ENCODE data around the gene VPS35L.
"Not testable (repeated sequence)": the region's sequence is repeated elsewhere in the genome, so short reads cannot be mapped to it uniquely, and the experiment has no call there.

Gene VPS35L

DNA sequence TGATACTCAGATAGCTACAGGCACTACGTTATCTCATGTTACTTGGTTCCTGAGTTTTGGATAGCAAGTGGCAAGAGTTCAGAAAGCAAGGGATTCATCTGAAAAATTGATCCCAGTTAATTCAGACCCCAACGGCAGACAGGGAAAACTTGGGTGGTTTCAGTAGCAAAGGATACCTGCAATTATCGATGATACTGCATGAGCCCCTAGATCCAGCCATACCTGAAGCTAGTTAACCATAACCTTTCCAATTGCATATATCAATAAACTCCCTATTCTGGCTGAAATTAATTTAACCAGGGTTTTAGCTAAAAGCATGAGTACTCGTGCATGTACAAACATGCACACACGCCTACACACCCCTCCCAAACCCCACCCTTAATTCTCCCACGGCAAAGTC is 158.2 kb downstream of the VPS35L start:
- DNase-seq = no peak

DNA sequence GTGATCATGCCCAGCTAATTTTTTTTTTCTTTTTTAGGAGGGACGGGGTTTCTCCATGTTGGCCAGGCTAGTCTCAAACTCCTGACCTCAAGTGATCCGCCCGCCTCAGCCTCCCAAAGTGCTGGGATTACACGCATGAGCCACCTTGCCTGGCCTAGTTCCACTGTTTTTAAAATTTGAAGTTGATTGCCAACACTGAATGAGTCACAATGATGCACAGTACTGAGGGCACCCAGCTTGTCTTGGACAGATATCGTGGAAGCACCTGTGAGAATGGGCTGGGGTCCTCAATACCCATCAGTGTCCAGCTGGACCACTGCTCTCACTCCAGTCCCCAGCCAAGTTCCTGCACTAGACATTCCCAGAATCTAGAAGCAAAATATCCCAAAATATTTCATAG is 160.1 kb downstream of the VPS35L start:
- DNase-seq = no peak

DNA sequence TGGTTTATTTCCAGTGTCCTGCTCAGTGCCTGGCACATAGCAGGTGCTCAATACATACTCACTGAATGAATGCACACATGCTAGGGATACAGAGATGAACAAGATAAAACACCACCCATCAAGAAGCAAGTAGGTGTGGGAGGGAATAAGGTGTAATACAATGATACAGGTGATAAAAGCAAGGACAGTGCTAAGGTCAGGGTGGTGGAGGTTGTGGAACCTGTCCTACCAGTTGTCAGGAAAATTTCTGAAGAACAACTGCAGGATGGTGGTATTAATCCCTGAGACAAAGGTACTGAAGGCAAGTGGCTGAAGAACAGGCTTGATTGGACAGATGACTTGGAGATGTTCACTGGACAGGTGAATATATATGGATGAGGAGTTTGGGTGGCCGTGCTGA is 160.7 kb downstream of the VPS35L start:
- DNase-seq = no peak

DNA sequence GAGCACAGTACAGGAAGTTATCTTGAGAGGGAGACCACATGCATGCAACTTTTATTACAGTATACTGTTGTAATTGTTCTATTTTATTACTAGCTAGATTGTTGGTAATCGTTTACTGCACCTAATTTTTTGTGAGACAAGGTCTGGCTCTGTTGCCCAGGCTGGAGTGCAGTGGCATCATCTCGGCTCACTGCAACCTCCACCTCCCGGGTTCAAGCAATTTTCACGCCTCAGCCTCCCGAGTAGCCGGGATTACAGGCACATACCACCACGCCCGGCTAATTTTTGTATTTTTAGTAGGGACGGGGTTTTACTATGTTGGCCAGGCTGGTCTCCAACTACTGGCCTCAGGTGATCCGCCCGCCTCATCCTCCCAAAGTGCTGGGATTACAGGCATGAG is 161.2 kb downstream of the VPS35L start:
- not testable (repeated sequence) for DNase-seq

DNA sequence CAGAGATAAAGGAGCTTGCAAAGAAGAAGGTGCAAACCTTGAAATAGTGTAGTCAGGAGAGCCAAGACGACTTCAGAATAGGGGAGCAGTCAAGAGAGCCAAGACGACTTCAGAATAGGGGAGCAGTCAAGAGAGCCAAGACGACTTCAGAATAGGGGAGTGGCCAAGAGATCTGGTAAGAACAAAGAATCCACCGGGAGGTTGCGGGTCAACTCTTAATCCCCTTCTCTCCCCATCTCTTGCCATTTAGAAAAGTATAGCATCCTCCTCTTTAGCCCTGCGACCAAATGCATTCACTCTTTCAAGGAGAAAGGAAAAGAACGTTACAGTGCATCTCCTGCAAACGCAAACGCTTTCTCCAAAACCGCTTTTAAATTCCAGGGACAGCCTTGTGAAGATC is 161.8 kb downstream of the VPS35L start:
- no peak for DNase-seq

- peak in 1 of 2 experiments; percentile 54 for DNase-seq
Observed at GRCh38 chr16:19717741-19718623, 162.5 kb downstream of the VPS35L start, which contains the start of the genes IQCK and KNOP1. TSS of gene IQCK (plus strand) at chr16:19718271. CDS start at chr16:19718307, 36 bp downstream. TSS of gene KNOP1 (minus strand) at chr16:19718227. CDS start at chr16:19715035, 3,192 bp downstream.

- DNase-seq = no peak
Observed at GRCh38 chr16:19718624-19718965, 163.1 kb downstream of the VPS35L start.

DNA sequence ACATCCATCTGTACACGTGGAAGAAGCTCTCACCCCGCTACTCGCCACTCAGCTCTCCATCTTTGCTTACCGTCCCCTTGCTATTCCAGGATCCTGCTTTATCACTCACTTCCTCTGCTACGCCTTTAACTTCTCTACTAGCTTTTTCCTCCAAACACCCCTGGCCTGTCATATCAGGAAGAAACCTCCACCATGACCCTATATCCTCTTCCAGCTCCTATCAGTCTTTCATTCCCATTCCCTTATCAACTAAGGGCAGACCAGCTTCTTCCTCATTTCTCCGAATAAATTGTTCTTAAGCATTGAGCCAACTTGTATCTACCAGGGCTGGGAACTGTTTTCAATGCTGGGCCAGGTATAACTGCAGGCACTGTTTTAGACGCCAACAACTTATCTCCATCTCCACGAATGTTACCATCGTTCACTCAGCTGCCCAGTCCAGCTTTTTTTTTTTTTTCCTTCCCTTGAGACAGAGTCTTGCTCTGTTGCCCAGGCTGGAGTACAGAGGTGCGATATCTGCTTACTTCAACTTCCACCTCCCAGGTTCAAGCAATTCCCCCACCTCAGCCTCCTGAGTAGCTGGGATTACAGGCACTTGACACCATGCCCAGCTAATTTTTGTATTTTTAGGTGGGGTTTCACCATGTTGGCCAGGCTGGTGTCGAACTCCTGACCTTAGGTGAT is 166.9 kb downstream of the VPS35L start:
- DNase-seq = no peak

- no peak for DNase-seq
Observed at GRCh38 chr16:19722981-19723380, 167.5 kb downstream of the VPS35L start.

DNA sequence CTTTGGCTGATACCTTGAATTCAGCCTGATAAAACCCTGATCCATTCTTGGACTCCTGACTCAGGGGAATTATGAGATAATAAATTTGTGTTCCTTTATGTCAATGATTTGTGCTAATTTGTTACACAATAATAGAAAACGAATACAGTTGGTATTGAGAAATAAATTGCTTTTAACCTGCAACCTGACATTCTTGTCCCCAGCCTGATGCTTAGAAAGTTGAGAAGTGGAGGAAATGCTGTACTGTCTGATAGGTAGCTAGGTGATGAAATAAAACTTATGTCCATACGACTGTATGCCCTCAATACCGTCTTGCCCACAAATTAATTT is 173.1 kb downstream of the VPS35L start:
- DNase-seq = no peak

DNA sequence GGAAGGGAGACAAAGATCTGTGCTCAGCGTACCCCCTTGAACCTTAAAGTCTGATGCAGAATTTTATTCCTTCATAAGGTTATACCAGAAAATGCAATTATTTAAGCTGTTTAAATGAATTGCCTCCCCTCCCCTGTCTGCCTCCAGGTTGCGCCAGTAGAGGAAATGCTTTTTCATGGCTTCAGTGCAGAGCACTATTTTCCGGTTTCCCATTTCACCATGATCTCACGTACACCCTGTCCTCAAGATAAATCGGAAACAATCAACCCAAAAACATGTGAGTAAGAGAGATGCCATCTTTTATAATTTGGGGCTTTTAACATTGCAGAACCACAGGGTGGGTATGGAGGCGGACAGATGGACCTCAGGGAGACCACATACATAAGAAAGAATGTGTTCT is 178.0 kb downstream of the VPS35L start:
- DNase-seq = no peak

- DNase-seq = peak; percentile 68 to 93
Observed at GRCh38 chr16:19735074-19735867, 179.8 kb downstream of the VPS35L start.

DNA sequence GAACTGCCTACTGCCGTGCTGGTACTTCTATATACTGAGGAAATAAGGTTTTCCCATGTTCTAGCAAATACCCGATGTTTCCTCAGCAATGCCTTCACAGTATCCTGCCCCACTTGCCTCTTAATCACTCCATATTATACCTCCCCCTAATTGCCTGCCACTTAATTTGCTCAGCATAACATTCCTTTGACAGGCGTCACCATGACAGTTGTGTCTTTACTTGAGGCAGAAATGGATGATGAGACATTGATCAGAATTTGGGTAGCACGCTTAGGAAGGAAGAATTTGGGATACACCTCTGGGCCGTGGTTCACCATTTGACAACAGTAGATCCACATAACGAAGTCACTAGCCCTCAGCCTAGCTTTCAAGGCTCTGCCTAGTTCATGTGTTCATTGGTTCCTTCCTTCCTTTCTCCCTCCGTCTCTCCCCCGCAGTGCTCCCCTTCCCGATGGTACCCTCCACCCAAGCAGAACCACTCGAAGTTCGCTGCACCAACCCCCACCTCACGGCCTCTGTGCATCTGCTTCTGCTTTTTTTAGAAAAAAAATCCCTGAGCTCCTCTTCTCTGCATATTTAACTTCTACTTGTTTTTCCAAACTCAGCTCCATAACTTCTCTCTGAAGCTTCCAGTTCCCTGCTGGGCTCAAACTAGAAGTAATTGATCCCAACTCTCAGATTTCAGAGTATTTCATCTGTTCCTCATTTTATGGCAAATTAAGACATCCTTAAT is 182.0 kb downstream of the VPS35L start:
- no peak for DNase-seq

DNA sequence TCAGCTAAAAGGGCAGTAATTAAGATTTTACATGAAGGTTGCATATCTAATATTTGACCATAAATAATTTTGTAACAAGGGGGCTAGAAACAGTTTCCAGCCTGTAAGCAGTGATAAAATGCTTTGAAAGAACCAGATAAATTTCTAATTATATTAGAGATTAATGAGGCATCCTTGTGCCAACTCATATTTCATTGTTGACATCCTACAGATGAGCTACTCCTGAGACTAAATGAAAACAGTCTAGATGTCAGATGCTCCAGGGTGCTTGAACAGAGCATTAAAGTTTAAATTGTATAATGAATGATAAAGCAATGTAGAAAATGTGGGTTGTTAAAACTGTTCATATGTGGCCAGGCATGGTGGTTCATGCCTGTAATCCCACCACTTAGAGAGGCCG is 185.9 kb downstream of the VPS35L start:
- no peak for DNase-seq

DNA sequence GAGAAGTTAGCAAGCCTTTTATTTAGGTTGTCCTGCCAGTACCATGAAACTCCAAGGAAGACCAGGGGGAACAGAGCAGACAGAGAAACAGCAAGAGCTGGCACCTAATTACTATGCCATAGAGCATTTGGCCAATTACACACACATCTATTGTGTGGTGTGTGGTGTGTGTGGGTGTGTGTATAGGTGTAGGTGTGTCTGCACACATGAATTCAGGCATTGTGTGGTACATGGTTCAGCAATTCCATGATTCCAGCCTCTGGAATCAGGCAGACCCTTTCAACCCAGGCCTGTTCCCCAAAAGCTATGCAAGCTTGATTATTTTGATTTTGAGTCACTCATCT is 188.3 kb downstream of the VPS35L start:
- no peak for DNase-seq

- DNase-seq = no peak
Observed at GRCh38 chr16:19744670-19745069, 189.2 kb downstream of the VPS35L start.

- DNase-seq = no peak
Observed at GRCh38 chr16:19745286-19746010, 189.9 kb downstream of the VPS35L start.

DNA sequence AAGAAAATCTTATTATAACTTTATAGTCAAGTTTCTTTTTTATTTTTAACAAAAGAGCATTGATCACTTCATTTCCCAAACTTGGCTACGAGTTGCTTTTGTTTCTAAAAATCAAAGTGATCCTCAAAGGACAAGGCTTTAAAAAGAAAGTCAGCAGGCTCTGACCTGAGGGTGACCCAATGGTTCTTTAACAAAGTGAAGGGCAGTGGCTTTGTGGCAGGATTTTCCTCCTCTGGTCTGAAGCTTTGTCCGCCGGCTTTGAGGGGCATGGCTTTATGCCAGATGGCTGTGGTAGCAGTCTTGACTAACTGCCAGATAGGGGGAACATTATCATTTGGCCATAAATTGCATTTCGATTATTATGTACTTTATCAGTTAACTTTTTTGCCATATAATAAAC is 191.1 kb downstream of the VPS35L start:
- no peak for DNase-seq

DNA sequence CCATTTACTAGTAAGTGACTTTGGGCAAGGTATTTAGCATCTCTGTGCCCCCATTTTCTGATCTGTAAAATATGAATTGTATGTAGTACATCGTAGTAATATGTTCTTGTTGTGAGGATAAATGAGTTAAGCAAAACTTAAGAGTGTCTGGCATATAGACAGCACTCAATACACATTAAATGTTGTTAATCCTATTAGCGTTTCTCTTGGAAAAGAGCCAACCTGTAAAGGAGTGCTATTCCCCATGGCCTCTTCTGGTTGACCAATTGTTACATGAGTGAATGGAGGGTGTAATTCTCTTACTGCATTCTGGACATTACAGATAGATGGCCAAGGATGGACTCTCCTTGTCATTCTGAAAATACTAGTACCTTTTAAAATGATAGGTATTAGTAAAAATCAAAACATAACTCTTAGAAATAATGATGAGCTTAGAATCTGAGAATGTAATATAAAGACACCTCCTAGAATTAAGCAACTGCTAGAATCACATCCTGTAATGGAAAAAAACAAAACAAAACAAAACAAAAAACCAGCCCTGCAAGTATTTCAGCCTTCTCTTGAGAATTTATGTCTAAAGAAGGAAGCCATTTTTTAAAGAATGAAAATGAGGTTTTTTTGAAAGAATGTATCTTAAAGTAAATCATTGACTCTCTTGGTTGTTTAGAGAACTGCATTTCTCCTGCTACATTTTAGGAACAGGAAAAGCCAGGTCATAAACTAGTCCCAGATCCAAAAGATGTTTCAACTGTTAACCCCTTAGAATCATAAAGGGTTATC is 193.1 kb downstream of the VPS35L start:
- DNase-seq = no peak

DNA sequence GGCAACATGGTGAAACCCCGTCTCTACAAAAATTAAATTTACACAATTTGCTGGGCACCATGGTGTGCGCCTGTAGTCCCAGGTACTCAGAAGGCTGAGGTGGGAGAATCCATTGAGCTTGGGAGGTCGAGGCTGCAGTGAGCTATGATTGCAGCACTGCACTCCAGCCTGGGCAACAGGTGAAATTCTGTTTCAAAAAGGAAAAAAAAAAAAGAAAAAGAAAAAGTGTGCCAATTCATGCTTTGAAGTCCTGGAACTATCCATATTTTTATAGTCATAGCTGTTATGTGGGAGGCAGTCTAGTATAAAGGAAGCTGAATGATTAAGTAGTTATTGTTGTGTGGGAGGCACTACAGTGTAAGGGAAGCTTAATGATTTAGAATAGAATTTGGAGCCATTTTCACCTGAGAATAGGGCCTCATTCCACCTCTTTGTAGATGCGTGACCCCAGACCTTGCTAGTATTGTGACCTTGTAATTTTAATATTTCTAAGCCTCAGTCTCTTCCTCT is 194.1 kb downstream of the VPS35L start:
- no peak for DNase-seq

All from cerebellar nuclear complex (tissue), 1 donor.